ENCODE measurements around the gene GOLGB1.

GRCh38 chr3:121649645-121650044 lies 99.9 kb downstream of the GOLGB1 start:
- TF ChIP-seq POLR2A (IDR thresholded peaks at IDR 0.05; ENCODE audit: low read depth, low read length) (no peak), CTCF (IDR thresholded peaks at IDR 0.05; ENCODE audit: extremely low read depth in 1 of 2, insufficient read depth in 1 of 2, low read depth in 1 of 2, low read length in 2 of 2) (no peak)
